Mesenchymal stem cell (in vitro differentiated cells and primary cell): Measurements from ENCODE around the gene PCBP2.

ENCODE experiments used
- DNase-seq: peaks from one replicate; pipeline ENCODE4 v3.0.0-alpha.2; 2013
- H2AFZ ChIP-seq: one replicate; pipeline ENCODE4 v1.6.1; 2013; ENCODE audit warnings: low read depth, mild to moderate bottlenecking, control low read depth, inconsistent platforms, low read length, moderate library complexity
- H2AK5ac ChIP-seq: 2 replicates; pipeline ENCODE4 v1.6.1; 2013; ENCODE audit warnings: low read length, moderate library complexity, mild to moderate bottlenecking, inconsistent platforms; ENCODE audit not compliant: severe bottlenecking
- H2BK120ac ChIP-seq: one replicate; pipeline ENCODE4 v1.6.1; 2013; ENCODE audit warnings: low read depth, mild to moderate bottlenecking, inconsistent platforms, low read length, moderate library complexity
- H2BK12ac ChIP-seq, 2 experiments: one replicate each; pipeline ENCODE4 v1.6.1; 2013; ENCODE audit warnings: inconsistent platforms in 2 of 2, low read length in 2 of 2, mild to moderate bottlenecking in 2 of 2, moderate library complexity in 2 of 2, control low read depth in 1 of 2
- H2BK15ac ChIP-seq: one replicate; pipeline ENCODE4 v1.6.1; 2013; ENCODE audit warnings: mild to moderate bottlenecking, low read depth, inconsistent platforms; ENCODE audit not compliant: poor library complexity, severe bottlenecking
- H2BK5ac ChIP-seq: 2 replicates; pipeline ENCODE4 v1.6.1; 2013; ENCODE audit warnings: low read depth, mild to moderate bottlenecking, low read length, control low read depth, inconsistent platforms; ENCODE audit not compliant: poor library complexity, severe bottlenecking
- H3K14ac ChIP-seq, 2 experiments: one replicate each; pipeline ENCODE4 v1.6.1; 2013; ENCODE audit warnings: inconsistent platforms in 2 of 2, low read length in 2 of 2, control low read depth in 1 of 2, mild to moderate bottlenecking in 1 of 2, moderate library complexity in 1 of 2
- H3K18ac ChIP-seq, 2 experiments: one replicate each; pipeline ENCODE4 v1.6.1; 2013; ENCODE audit warnings: inconsistent platforms in 2 of 2, low read length in 2 of 2, control low read depth in 1 of 2, low read depth in 1 of 2, mild to moderate bottlenecking in 1 of 2
- H3K23ac ChIP-seq, 2 experiments: one replicate each; pipeline ENCODE4 v1.6.1; 2013; ENCODE audit warnings: inconsistent platforms in 2 of 2, low read length in 2 of 2, mild to moderate bottlenecking in 2 of 2, moderate library complexity in 2 of 2, control low read depth in 1 of 2
- H3K27ac ChIP-seq: 2 replicates; pipeline ENCODE4 v1.5.1; 2013; ENCODE audit warnings: mild to moderate bottlenecking, moderate library complexity, low read length, control low read depth, inconsistent platforms; ENCODE audit not compliant: poor library complexity, severe bottlenecking
- H3K27me3 ChIP-seq, 2 experiments: 2 replicates each; pipeline versions ENCODE4 v1.6.1 to v1.7.0; 2013; ENCODE audit warnings: low read length in 2 of 2, mild to moderate bottlenecking in 2 of 2, moderate library complexity in 2 of 2, control low read depth in 1 of 2, inconsistent platforms in 1 of 2; ENCODE audit not compliant: control insufficient read depth in 1 of 2, insufficient read depth in 1 of 2
- H3K36me3 ChIP-seq, 2 experiments: 2 replicates each; pipeline versions ENCODE4 v1.6.1 to v1.7.0; 2013; ENCODE audit warnings: low read length in 2 of 2, control low read depth in 1 of 2, inconsistent platforms in 1 of 2, low read depth in 1 of 2, mild to moderate bottlenecking in 1 of 2; ENCODE audit not compliant: insufficient read depth in 2 of 2, control insufficient read depth in 1 of 2
- H3K4ac ChIP-seq, 2 experiments: one replicate each; pipeline ENCODE4 v1.6.1; 2013; ENCODE audit warnings: inconsistent platforms in 2 of 2, low read length in 2 of 2, mild to moderate bottlenecking in 2 of 2, moderate library complexity in 2 of 2, control low read depth in 1 of 2, low read depth in 1 of 2
- H3K4me1 ChIP-seq: 2 replicates; pipeline ENCODE4 v1.6.1; 2013; ENCODE audit warnings: low read depth, low read length, control low read depth; ENCODE audit not compliant: control insufficient read depth, insufficient read depth
- H3K4me2 ChIP-seq: 2 replicates; pipeline ENCODE4 v1.6.1; 2013; ENCODE audit warnings: low read length, mild to moderate bottlenecking, inconsistent platforms; ENCODE audit not compliant: poor library complexity, severe bottlenecking
- H3K4me3 ChIP-seq, 2 experiments: 2 replicates each; pipeline versions ENCODE4 v1.5.1 to v1.7.0; 2013; ENCODE audit warnings: low read length in 2 of 2, mild to moderate bottlenecking in 2 of 2, control low read depth in 1 of 2, low read depth in 1 of 2; ENCODE audit not compliant: insufficient read depth in 1 of 2
- H3K79me1 ChIP-seq: replicated peaks from 2 replicates; pipeline ENCODE4 v1.6.1; 2013; ENCODE audit warnings: mild to moderate bottlenecking, control low read depth, low read length, inconsistent platforms; ENCODE audit not compliant: poor library complexity, severe bottlenecking
- H3K9ac ChIP-seq: 2 replicates; pipeline ENCODE4 v1.7.0; 2013; ENCODE audit warnings: mild to moderate bottlenecking, low read length, moderate library complexity
- H3K9me3 ChIP-seq: 2 replicates; pipeline ENCODE4 v1.7.0; 2013; ENCODE audit warnings: mild to moderate bottlenecking, low read length; ENCODE audit not compliant: control insufficient read depth
- H4K8ac ChIP-seq: one replicate; pipeline ENCODE4 v1.6.1; 2013; ENCODE audit warnings: inconsistent platforms, mild to moderate bottlenecking, low read length, moderate library complexity
- H4K91ac ChIP-seq: one replicate; pipeline ENCODE4 v1.6.1; 2013; ENCODE audit warnings: mild to moderate bottlenecking, low read length, inconsistent platforms
- WGBS: methylation state at CpG from one replicate; pipeline ENCODE4 v1.1.7; 2013; ENCODE audit warnings: mixed read lengths; 5-methylcytosine and 5-hydroxymethylcytosine counted together

The PCBP2 gene

GRCh38 chr12:53472056-53472582 lies 20.2 kb downstream of the PCBP2 start:
- Histone ChIP-seq H3K18ac (no peak overlapping the region), H3K79me1 (peaks cover 3% of the 10 kb centered on the region), H3K9me3 (no peaks in the 10 kb centered on the region), H3K4ac (no peak overlapping the region), H2BK5ac (no peak overlapping the region), H2AFZ (no peak overlapping the region), H3K23ac (no peak overlapping the region), H3K4me1 (peaks cover 3% of the 10 kb centered on the region), H3K27ac (no peak overlapping the region), H2BK12ac (no peak overlapping the region), H3K36me3 (peaks cover 43 to 98% of the 10 kb centered on the region in 2 experiments), H3K9ac (no peak overlapping the region), H2BK120ac (no peak overlapping the region), H3K14ac (no peak overlapping the region), H2AK5ac (no peak overlapping the region), H4K91ac (no peak overlapping the region), H2BK15ac (no peak overlapping the region), H3K27me3 (no peaks in the 10 kb centered on the region), H4K8ac (no peak overlapping the region), H3K4me3 (no peak overlapping the region), H3K4me2 (no peak overlapping the region)
- DNase-seq, result no peak
- WGBS, result 100% methylated on average over 1 of the region's 1 CpG

GRCh38 chr12:53474077-53474476 lies 22.2 kb downstream of the PCBP2 start:
- H2AK5ac ChIP-seq, result no peak overlapping the region
- H3K14ac ChIP-seq, result no peak overlapping the region
- peaks cover 1% of the 10 kb centered on the region for H3K79me1 ChIP-seq
- H3K9me3 ChIP-seq, result no peaks in the 10 kb centered on the region
- H3K36me3 ChIP-seq, result peaks cover 36 to 95% of the 10 kb centered on the region in 2 experiments
- no peak overlapping the region for H2BK15ac ChIP-seq
- no peak overlapping the region for H4K8ac ChIP-seq
- H3K27me3 ChIP-seq, result no peaks in the 10 kb centered on the region
- H2BK5ac ChIP-seq, result no peak overlapping the region
- peaks cover 1% of the 10 kb centered on the region for H3K4me1 ChIP-seq
- H3K4me2 ChIP-seq, result no peak overlapping the region
- WGBS, result no CpG with 5 or more reads among the region's 2 CpGs
- H2BK120ac ChIP-seq, result no peak overlapping the region
- no peak overlapping the region for H2BK12ac ChIP-seq
- H3K23ac ChIP-seq, result no peak overlapping the region
- H3K4ac ChIP-seq, result no peak overlapping the region
- no peak overlapping the region for H3K18ac ChIP-seq
- H2AFZ ChIP-seq, result no peak overlapping the region
- H3K27ac ChIP-seq, result no peak overlapping the region
- no peak overlapping the region for H4K91ac ChIP-seq
- H3K9ac ChIP-seq, result peak overlapping the region; percentile 72
- no peak for DNase-seq
- H3K4me3 ChIP-seq, result no peak overlapping the region

DNA sequence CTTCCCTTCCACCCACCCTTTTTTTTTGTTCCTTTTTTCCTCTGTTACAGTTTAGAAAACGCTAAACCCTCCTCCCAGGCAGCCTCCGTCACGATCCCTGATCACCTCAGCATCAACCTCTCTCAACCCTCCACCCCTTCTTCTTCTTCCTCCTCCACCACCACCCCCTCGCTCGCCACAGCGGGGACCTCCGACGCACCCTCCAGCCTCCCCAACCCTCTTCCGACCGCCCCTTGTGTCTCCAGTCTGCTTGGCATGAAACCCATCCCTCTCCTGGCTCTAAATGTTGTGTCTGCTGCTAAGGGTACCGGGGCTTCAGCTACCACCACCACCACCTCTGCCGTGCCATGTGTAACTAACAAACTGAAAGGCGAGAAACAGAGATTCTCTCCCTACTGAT lies 22.9 kb downstream of the PCBP2 start:
- peaks cover 30 to 95% of the 10 kb centered on the region in 2 experiments for H3K36me3 ChIP-seq
- no peak overlapping the region for H3K23ac ChIP-seq

DNA sequence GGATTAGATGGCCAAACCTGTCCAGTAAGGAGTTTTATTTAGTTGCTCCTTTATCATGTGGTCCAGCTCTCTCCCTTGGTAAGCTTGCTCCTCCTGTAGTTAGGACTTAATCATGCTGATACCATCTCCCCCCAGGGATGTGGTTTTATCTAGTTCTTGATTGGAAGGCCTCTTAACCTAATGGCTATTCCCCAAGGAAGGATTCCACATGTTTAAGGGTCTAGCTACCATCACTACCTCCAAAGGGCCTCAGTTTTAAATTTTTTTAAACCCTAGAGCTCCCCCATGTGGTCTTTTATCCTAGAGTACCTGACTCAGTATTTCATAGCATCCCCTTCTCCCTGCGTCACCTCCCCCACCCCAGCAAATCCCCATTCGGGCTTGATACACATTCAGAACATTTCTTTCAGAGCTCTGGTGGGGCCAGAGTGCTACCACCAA lies 24.9 kb downstream of the PCBP2 start:
- DNase-seq, result peak; percentile 56
- peaks cover 3% of the 10 kb centered on the region for H3K79me1 ChIP-seq
- H2BK15ac ChIP-seq, result no peak overlapping the region
- peak overlapping the region; percentile 72 for H3K9ac ChIP-seq
- H3K4ac ChIP-seq, result no peak overlapping the region
- no peak overlapping the region for H2AFZ ChIP-seq
- H3K18ac ChIP-seq, result no peak overlapping the region
- no peak overlapping the region for H2BK120ac ChIP-seq
- H3K4me3 ChIP-seq, result no peak overlapping the region
- 81% methylated on average over 2 of the region's 2 CpGs for WGBS
- no peak overlapping the region for H3K27ac ChIP-seq
- no peak overlapping the region for H3K4me2 ChIP-seq
- H3K27me3 ChIP-seq, result no peaks in the 10 kb centered on the region
- H2BK12ac ChIP-seq, result no peak overlapping the region
- no peak overlapping the region for H4K8ac ChIP-seq
- no peaks in the 10 kb centered on the region for H3K9me3 ChIP-seq
- H3K36me3 ChIP-seq, result peaks cover 30 to 90% of the 10 kb centered on the region in 2 experiments
- no peak overlapping the region for H2BK5ac ChIP-seq
- no peak overlapping the region for H4K91ac ChIP-seq
- H2AK5ac ChIP-seq, result no peak overlapping the region
- no peak overlapping the region for H3K14ac ChIP-seq
- H3K23ac ChIP-seq, result no peak overlapping the region
- peaks cover 9% of the 10 kb centered on the region for H3K4me1 ChIP-seq

More for the DNA sequence above, 22.9 kb downstream of the PCBP2 start:
- Histone ChIP-seq H3K79me1 (peaks cover 1% of the 10 kb centered on the region), H2AFZ (no peak overlapping the region), H3K4ac (no peak overlapping the region), H2BK5ac (no peak overlapping the region), H3K4me2 (no peak overlapping the region), H2BK12ac (no peak overlapping the region), H2BK15ac (no peak overlapping the region), H3K18ac (no peak overlapping the region), H3K4me1 (peaks cover 1% of the 10 kb centered on the region), H3K27me3 (no peaks in the 10 kb centered on the region), H2BK120ac (no peak overlapping the region), H4K8ac (no peak overlapping the region), H3K4me3 (no peak overlapping the region), H3K9me3 (no peaks in the 10 kb centered on the region), H3K9ac (peak overlapping the region; percentile 72), H3K14ac (no peak overlapping the region), H2AK5ac (no peak overlapping the region), H3K27ac (no peak overlapping the region), H4K91ac (no peak overlapping the region)
- no peak for DNase-seq
- WGBS, result 91% methylated on average over 11 of the region's 13 CpGs
